SK-N-SH (cell line): ENCODE measurements around the gene NUFIP1. TPM values are rescaled to one million over a fixed set of nuclear protein-coding genes. Genes with fewer than 3 reads are reported as not detected.

Experiments used
- CTCF ChIA-PET: fragments of 300-600, 350-600 bp; formaldehyde crosslinking; extraction: SDS; loops from one replicate; lab custom pipeline; 2021; lab: Yijun Ruan, JAX
- POLR2A ChIA-PET: fragments of 350-600 bp; sonication (Branson Sonifier 250); formaldehyde crosslinking; extraction: SDS; loops from one replicate; lab custom pipeline; 2020; ENCODE audit warnings: antibody characterized with exemption, inconsistent platforms; lab: Yijun Ruan, JAX
- DNase-seq: peaks from one replicate; pipeline ENCODE4 v3.0.0; 2012
- H2AFZ ChIP-seq: fragments of 200-600 bp; sonication (generic); 2 replicates; pipeline ENCODE4 v1.8.1; 2016; ENCODE audit warnings: antibody characterized with exemption, mild to moderate bottlenecking, low read depth
- H3F3A ChIP-seq: fragments of 200-600 bp; sonication (generic); replicated peaks from 2 replicates; pipeline ENCODE3; 2016; ENCODE audit warnings: antibody characterized with exemption, mild to moderate bottlenecking; ENCODE audit not compliant: insufficient read depth
- H3K27ac ChIP-seq, 2 experiments: fragments of 200-500 bp in 1 of 2; fragments of 200-600 bp in 1 of 2; sonication (Bioruptor generic) in 1 of 2; sonication (generic), shearing (Covaris generic) in 1 of 2; 2 replicates each; pipeline versions ENCODE4 v1.5.1 to v1.6.1; 2014 to 2016; ENCODE audit warnings: low read depth in 2 of 2, inconsistent platforms in 1 of 2, low read length in 1 of 2, mild to moderate bottlenecking in 1 of 2, mixed read lengths in 1 of 2
- H3K27me3 ChIP-seq: fragments of 200-600 bp; sonication (generic), shearing (Covaris generic); 2 replicates; pipeline ENCODE4 v1.6.1; 2016; ENCODE audit warnings: mixed run types; ENCODE audit not compliant: insufficient read depth
- H3K36me3 ChIP-seq, 2 experiments: fragments of 200-500 bp in 1 of 2; fragments of 200-600 bp in 1 of 2; sonication (Bioruptor generic) in 1 of 2; sonication (generic) in 1 of 2; replicated peaks in 1 of 2; 2 replicates each; pipeline versions ENCODE3 to v1.5.1; 2014 to 2016; ENCODE audit warnings: low read length in 1 of 2, mild to moderate bottlenecking in 1 of 2; ENCODE audit not compliant: insufficient read depth in 2 of 2, control insufficient read depth in 1 of 2
- H3K4me1 ChIP-seq, 2 experiments: fragments of 200-500 bp in 1 of 2; fragments of 200-600 bp in 1 of 2; sonication (Bioruptor generic) in 1 of 2; sonication (generic), shearing (Covaris generic) in 1 of 2; 2 replicates each; pipeline versions ENCODE4 v1.5.1 to v1.6.1; 2014 to 2016; ENCODE audit warnings: low read depth in 1 of 2, low read length in 1 of 2, mixed run types in 1 of 2; ENCODE audit not compliant: insufficient read depth in 2 of 2, control insufficient read depth in 1 of 2
- H3K4me2 ChIP-seq: fragments of 200-600 bp; sonication (generic), shearing (Covaris generic); 2 replicates; pipeline ENCODE4 v1.6.1; 2017; ENCODE audit warnings: mixed run types
- H3K4me3 ChIP-seq, 2 experiments: fragments of 200-500 bp in 1 of 2; fragments of 200-600 bp in 1 of 2; sonication (Bioruptor generic) in 1 of 2; sonication (generic), shearing (Covaris generic) in 1 of 2; 2 replicates each; pipeline versions ENCODE4 v1.5.1 to v1.8.1; 2014 to 2016; ENCODE audit warnings: low read depth in 2 of 2, inconsistent platforms in 1 of 2, low read length in 1 of 2, mild to moderate bottlenecking in 1 of 2, mixed read lengths in 1 of 2, moderate library complexity in 1 of 2
- H3K79me2 ChIP-seq: fragments of 200-600 bp; sonication (generic); 2 replicates; pipeline ENCODE4 v1.8.1; 2017; ENCODE audit warnings: mild to moderate bottlenecking; ENCODE audit not compliant: insufficient read depth
- H3K9ac ChIP-seq: fragments of 200-600 bp; sonication (generic); 2 replicates; pipeline ENCODE4 v1.6.1; 2017; ENCODE audit warnings: mixed run types
- H3K9me2 ChIP-seq: fragments of 200-600 bp; sonication (generic); 2 replicates; pipeline ENCODE4 v1.6.1; 2017; ENCODE audit warnings: mixed run types
- H3K9me3 ChIP-seq: fragments of 200-600 bp; sonication (generic); 2 replicates; pipeline ENCODE4 v1.6.1; 2017; ENCODE audit warnings: mixed run types, mild to moderate bottlenecking, moderate library complexity
- H4K20me1 ChIP-seq: fragments of 200-600 bp; sonication (generic); 2 replicates; pipeline ENCODE4 v1.6.1; 2017; ENCODE audit warnings: mild to moderate bottlenecking, mixed run types; ENCODE audit not compliant: insufficient read depth
- CHD2 ChIP-seq: fragments of 150-350 bp; IDR thresholded peaks from 2 replicates; pipeline ENCODE4 v1.6.1; 2018; ENCODE audit warnings: low read length; ENCODE audit not compliant: partially characterized antibody
- ELF1 ChIP-seq: IDR thresholded peaks from 2 replicates; pipeline ENCODE4 v1.4.0; 2012
- EP300 ChIP-seq, 2 experiments: IDR thresholded peaks; 2 replicates each; pipeline versions ENCODE4 v1.4.0 to v1.6.1; 2012; ENCODE audit warnings: borderline replicate concordance in 1 of 2, low read depth in 1 of 2, low read length in 1 of 2
- GATA2 ChIP-seq: sonication (generic); formaldehyde crosslinking; IDR thresholded peaks from 2 replicates; pipeline ENCODE4 v1.5.0; 2020; ENCODE audit warnings: mild to moderate bottlenecking, missing genetic modification reagents
- JUND ChIP-seq: IDR thresholded peaks from 2 replicates; pipeline ENCODE4 v1.4.0; 2012
- MEF2A ChIP-seq: IDR thresholded peaks from 2 replicates; pipeline ENCODE4 v1.4.0; 2012; ENCODE audit warnings: low read depth, borderline replicate concordance
- NFIC ChIP-seq: IDR thresholded peaks from 2 replicates; pipeline ENCODE4 v1.4.0; 2012; ENCODE audit warnings: borderline replicate concordance
- POLR2AphosphoS5 ChIP-seq: IDR thresholded peaks from 2 replicates; pipeline ENCODE4 v1.6.1; 2012; ENCODE audit warnings: low read depth, low read length
- RXRA ChIP-seq: IDR thresholded peaks from 2 replicates; pipeline ENCODE4 v1.4.0; 2012; ENCODE audit warnings: low read depth, mild to moderate bottlenecking, borderline replicate concordance
- SIN3A ChIP-seq: IDR thresholded peaks from 2 replicates; pipeline ENCODE4 v1.6.1; 2012; ENCODE audit warnings: low read depth, mild to moderate bottlenecking, low read length, moderate library complexity, borderline replicate concordance
- TEAD4 ChIP-seq: IDR thresholded peaks from 2 replicates; pipeline ENCODE4 v1.4.0; 2012; ENCODE audit warnings: mild to moderate bottlenecking, borderline replicate concordance; ENCODE audit not compliant: insufficient read depth
- WGBS: methylation state at CpG from one replicate; pipeline ENCODE4 v1.1.6; 2017; ENCODE audit warnings: low lambda C conversion rate; 5-methylcytosine and 5-hydroxymethylcytosine counted together
- polyA plus RNA-seq, 3 experiments: library from polyadenylated mRNA; depleted of rRNA; stranded (reverse); fragments of >200 nt; gene quantifications; 2 replicates each; pipeline ENCODE4 v1.2.3, GENCODE V29; 2012
- TF ChIP-seq, protein P1 (sequence below): IDR thresholded peaks from 2 replicates; pipeline ENCODE4 v1.4.0; 2012; ENCODE audit warnings: low read depth, borderline replicate concordance
- TF ChIP-seq, protein P2 (sequence below): IDR thresholded peaks from 2 replicates; pipeline ENCODE4 v1.6.1; 2012; ENCODE audit warnings: mild to moderate bottlenecking, low read depth, low read length, moderate library complexity
- TF ChIP-seq, protein P3 (sequence below): fragments of 200-600 bp; sonication (generic); IDR thresholded peaks from 2 replicates; pipeline ENCODE4 v1.6.1; 2017; ENCODE audit warnings: antibody characterized with exemption, mild to moderate bottlenecking, moderate library complexity
- TF ChIP-seq, protein P4 (sequence below): IDR thresholded peaks from 2 replicates; pipeline ENCODE4 v1.4.0; 2012; ENCODE audit warnings: low read depth

Gene NUFIP1
- polyA plus RNA-seq, 1 of the 3 experiments (the other 2 are of a cell fraction) = 1.9 TPM

DNA sequence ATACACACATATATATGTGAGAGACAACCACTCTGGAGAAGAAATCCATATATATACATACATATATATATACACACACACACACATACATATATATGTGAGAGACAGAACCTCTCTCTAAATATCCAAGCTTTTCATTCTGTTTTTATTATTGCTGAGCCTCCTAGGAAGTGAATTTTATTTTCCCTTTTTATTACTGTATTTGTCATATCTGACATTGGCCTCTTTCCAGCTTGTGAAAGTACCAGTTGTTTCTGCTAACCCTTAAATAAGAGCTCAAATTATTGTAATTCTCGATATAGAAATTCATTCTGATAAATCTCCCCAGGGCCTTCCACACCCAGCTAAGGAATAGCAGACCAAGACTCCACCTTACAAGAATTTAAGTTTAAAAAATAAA lies 81.0 kb downstream of the NUFIP1 start:
- Histone ChIP-seq H3K9me3 (no peaks in the 10 kb centered on the region), H3K79me2 (no peaks in the 10 kb centered on the region), H2AFZ (no peak overlapping the region), H4K20me1 (no peaks in the 10 kb centered on the region), H3K27me3 (no peaks in the 10 kb centered on the region), H3F3A (peaks cover 3% of the 10 kb centered on the region), H3K4me3 (no peak overlapping the region), H3K9me2 (no peaks in the 10 kb centered on the region), H3K36me3 (no peaks in the 10 kb centered on the region), H3K9ac (no peak overlapping the region), H3K27ac (no peak overlapping the region), H3K4me2 (no peak overlapping the region), H3K4me1 (peaks cover 17 to 38% of the 10 kb centered on the region in 2 experiments; a peak in 3 of 4 replicates)
- TF ChIP-seq EP300 (IDR thresholded peaks at IDR 0.05; ENCODE audit: borderline replicate concordance in 1 of 2, low read depth in 1 of 2, low read length in 1 of 2) (no peak), JUND (no peak), ELF1 (no peak), GATA2 (CRISPR knock-in tag) (no peak), MEF2A (no peak)
- TF ChIP-seq, protein P1, sequence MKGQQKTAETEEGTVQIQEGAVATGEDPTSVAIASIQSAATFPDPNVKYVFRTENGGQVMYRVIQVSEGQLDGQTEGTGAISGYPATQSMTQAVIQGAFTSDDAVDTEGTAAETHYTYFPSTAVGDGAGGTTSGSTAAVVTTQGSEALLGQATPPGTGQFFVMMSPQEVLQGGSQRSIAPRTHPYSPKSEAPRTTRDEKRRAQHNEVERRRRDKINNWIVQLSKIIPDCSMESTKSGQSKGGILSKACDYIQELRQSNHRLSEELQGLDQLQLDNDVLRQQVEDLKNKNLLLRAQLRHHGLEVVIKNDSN = no peak
- no peak for DNase-seq
- CTCF ChIA-PET = no interaction called here
- 84% methylated on average over 1 of the region's 1 CpG for WGBS
- POLR2A ChIA-PET = no interaction called here

DNA sequence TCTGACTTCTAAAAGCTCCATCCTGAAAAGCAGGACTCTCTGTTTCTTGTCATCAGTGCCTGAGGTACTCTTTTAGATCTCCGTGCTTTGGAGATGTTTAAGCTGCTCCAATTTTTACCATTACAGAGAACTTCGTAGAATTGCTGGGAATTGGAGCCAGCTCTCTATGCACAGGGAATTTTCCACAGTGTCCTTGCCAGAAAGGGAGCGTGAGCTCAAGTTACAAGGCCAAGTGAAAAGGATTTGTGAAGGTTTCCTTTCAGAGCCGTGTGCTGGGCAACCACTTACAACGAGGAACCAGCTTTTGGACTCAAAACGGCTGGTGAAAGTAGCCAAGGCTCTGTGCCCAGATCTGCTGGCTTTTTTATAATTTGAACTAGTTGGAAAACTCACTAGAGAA lies 82.6 kb downstream of the NUFIP1 start:
- Histone ChIP-seq H4K20me1 (no peaks in the 10 kb centered on the region), H2AFZ (peak overlapping the region; percentile 80; the same call in 1 of the 2 replicates), H3K79me2 (no peaks in the 10 kb centered on the region), H3K9ac (peak overlapping the region; percentile 22; the same call in 1 of the 2 replicates), H3K27me3 (no peaks in the 10 kb centered on the region), H3K9me2 (no peaks in the 10 kb centered on the region), H3F3A (peaks cover 3% of the 10 kb centered on the region), H3K4me1 (peaks cover 17 to 40% of the 10 kb centered on the region in 2 experiments; a peak in 3 of 4 replicates), H3K4me2 (peak overlapping the region; percentile 47), H3K36me3 (no peaks in the 10 kb centered on the region), H3K27ac (peak overlapping the region; percentile 72 to 89), H3K4me3 (no peak overlapping the region), H3K9me3 (no peaks in the 10 kb centered on the region)
- TF ChIP-seq TEAD4 = no peak
- TF ChIP-seq, protein P2, sequence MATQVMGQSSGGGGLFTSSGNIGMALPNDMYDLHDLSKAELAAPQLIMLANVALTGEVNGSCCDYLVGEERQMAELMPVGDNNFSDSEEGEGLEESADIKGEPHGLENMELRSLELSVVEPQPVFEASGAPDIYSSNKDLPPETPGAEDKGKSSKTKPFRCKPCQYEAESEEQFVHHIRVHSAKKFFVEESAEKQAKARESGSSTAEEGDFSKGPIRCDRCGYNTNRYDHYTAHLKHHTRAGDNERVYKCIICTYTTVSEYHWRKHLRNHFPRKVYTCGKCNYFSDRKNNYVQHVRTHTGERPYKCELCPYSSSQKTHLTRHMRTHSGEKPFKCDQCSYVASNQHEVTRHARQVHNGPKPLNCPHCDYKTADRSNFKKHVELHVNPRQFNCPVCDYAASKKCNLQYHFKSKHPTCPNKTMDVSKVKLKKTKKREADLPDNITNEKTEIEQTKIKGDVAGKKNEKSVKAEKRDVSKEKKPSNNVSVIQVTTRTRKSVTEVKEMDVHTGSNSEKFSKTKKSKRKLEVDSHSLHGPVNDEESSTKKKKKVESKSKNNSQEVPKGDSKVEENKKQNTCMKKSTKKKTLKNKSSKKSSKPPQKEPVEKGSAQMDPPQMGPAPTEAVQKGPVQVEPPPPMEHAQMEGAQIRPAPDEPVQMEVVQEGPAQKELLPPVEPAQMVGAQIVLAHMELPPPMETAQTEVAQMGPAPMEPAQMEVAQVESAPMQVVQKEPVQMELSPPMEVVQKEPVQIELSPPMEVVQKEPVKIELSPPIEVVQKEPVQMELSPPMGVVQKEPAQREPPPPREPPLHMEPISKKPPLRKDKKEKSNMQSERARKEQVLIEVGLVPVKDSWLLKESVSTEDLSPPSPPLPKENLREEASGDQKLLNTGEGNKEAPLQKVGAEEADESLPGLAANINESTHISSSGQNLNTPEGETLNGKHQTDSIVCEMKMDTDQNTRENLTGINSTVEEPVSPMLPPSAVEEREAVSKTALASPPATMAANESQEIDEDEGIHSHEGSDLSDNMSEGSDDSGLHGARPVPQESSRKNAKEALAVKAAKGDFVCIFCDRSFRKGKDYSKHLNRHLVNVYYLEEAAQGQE = 0 out of 2 replicates have a peak, but pooled peaks have one; percentile 27
- TF ChIP-seq, protein P3, sequence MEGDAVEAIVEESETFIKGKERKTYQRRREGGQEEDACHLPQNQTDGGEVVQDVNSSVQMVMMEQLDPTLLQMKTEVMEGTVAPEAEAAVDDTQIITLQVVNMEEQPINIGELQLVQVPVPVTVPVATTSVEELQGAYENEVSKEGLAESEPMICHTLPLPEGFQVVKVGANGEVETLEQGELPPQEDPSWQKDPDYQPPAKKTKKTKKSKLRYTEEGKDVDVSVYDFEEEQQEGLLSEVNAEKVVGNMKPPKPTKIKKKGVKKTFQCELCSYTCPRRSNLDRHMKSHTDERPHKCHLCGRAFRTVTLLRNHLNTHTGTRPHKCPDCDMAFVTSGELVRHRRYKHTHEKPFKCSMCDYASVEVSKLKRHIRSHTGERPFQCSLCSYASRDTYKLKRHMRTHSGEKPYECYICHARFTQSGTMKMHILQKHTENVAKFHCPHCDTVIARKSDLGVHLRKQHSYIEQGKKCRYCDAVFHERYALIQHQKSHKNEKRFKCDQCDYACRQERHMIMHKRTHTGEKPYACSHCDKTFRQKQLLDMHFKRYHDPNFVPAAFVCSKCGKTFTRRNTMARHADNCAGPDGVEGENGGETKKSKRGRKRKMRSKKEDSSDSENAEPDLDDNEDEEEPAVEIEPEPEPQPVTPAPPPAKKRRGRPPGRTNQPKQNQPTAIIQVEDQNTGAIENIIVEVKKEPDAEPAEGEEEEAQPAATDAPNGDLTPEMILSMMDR = no peak
- TF ChIP-seq RXRA = no peak
- TF ChIP-seq POLR2AphosphoS5 = peak; percentile 23; the same call in 1 of the 2 replicates
- peak; percentile 63; the same call in 1 of the 2 replicates for TF ChIP-seq NFIC
- no peak for TF ChIP-seq ELF1
- TF ChIP-seq, protein P4, sequence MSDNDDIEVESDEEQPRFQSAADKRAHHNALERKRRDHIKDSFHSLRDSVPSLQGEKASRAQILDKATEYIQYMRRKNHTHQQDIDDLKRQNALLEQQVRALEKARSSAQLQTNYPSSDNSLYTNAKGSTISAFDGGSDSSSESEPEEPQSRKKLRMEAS = peak; percentile 37; the same call in 1 of the 2 replicates
- TF ChIP-seq CHD2 = no peak
- TF ChIP-seq EP300 (IDR thresholded peaks at IDR 0.05; ENCODE audit: borderline replicate concordance in 1 of 2, low read depth in 1 of 2, low read length in 1 of 2) = no peak
- TF ChIP-seq SIN3A = no peak
- ChIA-PET CTCF (interaction anchor here (1.7 kb wide), 1 partner anchor 88 kb away, joined by 3 read pairs; no protein-coding TSS in a partner anchor), POLR2A (no interaction called here)
- no peak for DNase-seq
- WGBS = 46% methylated on average over 6 of the region's 6 CpGs
